ENCODE measurements around the gene CDKN2A.
A peak's percentile ranks its signal among the peaks of the same experiment; 100 is the strongest.
"Not testable (repeated sequence)": the region's sequence is repeated elsewhere in the genome, so short reads cannot be mapped to it uniquely, and the experiment has no call there.

CDKN2A gene

DNA sequence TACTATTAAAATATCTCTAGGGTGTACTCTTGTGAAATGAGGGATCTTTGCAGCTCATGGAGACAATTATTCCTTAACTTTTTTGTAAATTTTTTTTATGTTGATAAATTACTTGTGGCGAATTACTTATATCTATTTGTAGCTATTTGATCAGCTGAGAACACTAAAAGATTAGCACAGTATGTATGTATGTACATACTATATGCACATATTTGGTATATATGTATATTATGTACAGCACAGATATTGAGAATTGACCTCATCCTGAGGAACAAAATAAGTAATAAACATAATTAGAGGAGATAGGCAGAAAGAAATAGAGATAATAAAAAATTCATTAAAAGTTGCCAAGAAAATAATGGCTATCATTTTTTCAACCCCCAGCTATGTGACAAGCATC is 11.8 kb downstream of the CDKN2A start:
- no peak for DNase-seq

DNA sequence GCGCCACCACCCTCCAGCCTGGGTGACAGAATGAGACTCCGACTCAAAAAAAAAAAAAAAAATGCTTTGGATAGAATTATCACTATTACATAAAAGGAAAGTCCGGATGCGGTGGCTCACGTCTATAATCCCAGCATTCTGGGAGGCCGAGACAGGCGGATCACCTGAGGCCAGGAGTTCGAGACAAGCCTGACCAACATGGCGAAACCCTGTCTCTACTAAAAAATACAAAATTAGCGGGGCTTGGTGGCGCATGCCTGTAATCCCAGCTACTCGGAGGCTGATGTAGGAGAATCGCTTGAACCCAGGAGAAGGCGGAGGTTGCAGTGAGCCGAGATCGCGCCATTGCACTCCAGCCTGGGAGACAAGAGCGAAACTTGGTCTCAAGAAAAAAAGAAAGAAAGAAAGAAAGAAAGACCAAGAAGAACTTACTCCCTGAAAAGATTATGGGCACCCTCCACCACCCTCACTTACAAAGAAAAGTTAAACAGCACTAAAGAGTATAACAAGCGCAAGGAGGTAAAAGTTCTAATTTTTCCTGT is 17.8 kb downstream of the CDKN2A start:
- no peak for DNase-seq

DNA sequence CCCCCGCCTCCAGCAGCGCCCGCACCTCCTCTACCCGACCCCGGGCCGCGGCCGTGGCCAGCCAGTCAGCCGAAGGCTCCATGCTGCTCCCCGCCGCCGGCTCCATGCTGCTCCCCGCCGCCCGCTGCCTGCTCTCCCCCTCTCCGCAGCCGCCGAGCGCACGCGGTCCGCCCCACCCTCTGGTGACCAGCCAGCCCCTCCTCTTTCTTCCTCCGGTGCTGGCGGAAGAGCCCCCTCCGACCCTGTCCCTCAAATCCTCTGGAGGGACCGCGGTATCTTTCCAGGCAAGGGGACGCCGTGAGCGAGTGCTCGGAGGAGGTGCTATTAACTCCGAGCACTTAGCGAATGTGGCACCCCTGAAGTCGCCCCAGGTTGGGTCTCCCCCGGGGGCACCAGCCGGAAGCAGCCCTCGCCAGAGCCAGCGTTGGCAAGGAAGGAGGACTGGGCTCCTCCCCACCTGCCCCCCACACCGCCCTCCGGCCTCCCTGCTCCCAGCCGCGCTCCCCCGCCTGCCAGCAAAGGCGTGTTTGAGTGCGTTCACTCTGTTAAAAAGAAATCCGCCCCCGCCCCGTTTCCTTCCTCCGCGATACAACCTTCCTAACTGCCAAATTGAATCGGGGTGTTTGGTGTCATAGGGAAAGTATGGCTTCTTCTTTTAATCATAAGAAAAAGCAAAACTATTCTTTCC is 19.3 kb downstream of the CDKN2A start:
- DNase-seq: no peak

DNA sequence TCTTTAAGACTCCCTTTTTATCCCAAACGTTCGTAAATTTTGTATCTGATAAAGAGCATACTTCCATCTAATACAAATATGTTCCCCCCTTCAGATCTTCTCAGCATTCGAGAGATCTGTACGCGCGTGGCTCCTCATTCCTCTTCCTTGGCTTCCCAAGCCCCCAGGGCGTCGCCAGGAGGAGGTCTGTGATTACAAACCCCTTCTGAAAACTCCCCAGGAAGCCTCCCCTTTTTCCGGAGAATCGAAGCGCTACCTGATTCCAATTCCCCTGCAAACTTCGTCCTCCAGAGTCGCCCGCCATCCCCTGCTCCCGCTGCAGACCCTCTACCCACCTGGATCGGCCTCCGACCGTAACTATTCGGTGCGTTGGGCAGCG is 19.9 kb downstream of the CDKN2A start:
- DNase-seq: no peak

DNA sequence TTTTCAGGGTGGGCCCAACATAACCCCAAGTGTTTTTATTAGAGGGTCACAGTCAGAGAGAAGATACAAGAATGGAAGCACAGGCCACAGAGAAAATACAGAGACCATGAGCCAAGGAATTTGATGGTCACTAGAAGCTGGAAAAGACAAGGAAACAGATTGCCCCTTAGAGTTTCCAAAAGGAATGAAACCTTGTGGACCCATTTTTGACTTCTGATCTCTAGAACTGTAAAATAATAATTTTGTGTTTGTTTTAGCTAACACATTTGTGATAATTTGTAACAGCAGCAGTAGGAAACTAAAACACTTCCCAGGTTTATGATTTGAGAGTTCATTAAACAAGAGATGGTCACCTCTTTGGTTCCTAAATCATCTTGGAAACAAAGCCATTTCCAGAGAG is 21.8 kb downstream of the CDKN2A start:
- no peak for DNase-seq

DNA sequence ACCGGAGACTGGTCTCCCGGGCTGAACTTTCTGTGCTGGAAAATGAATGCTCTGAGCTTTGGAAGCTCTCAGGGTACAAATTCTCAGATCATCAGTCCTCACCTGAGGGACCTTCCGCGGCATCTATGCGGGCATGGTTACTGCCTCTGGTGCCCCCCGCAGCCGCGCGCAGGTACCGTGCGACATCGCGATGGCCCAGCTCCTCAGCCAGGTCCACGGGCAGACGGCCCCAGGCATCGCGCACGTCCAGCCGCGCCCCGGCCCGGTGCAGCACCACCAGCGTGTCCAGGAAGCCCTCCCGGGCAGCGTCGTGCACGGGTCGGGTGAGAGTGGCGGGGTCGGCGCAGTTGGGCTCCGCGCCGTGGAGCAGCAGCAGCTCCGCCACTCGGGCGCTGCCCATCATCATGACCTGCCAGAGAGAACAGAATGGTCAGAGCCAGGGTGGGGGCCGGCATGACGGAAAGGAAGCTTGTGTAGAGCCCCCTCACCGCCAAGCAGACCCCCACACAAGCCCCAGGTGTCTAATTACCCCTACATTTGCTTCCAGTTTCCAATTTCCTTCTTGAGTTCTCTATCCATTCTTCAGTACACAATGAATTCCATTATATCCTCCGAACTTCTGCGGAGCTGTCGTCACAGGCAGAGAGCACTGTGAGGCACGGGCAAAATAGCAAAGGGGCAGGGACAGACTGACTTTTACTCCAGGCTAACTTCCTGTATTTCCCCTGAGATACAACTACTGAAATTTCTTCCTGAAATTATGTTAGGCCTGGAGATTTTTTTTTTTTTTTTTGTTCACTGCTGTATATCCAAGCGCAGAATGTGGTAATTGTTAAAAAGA is 23.2 kb downstream of the CDKN2A start:
- no peak for DNase-seq

DNA sequence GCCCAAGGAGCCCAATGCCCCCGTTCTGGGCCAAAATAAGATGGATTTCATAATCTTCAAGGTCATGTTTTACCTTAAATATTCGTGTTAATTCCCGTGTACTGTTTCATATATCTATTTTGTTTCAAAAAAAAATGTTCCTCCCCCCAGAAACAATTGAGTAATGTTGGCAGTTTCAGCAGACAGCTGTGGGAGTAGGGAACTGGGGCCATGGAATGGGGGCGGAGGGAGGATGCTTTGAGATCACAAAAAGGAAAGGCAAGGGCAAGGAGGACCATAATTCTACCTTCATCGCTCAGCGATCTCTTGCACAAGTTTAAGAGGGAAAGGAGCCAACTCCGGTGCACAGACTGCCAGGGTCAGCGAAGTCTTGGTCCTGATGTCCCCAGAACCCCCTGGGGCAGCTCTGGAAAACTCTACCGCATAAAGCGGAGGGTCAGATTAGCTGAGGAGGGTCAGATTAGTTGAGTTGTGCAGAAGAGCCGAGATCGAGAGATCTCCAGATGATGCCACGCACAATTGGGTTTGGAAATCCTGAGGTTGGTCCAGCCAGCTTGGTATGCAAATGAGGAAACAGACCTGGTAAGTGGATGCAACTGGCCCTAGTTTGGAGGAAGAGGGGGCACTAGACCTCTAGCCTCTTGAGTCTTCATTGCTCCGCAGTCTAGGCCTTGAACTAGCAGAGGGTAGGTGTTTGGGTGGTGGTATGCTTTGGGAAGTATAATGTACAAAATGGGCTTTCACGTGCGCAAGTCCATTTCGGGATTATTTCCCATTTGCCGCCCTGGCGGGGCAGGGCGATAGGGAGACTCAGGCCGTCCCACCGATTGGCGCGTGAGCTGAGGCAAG is 24.0 kb downstream of the CDKN2A start:
- no peak for DNase-seq

DNA sequence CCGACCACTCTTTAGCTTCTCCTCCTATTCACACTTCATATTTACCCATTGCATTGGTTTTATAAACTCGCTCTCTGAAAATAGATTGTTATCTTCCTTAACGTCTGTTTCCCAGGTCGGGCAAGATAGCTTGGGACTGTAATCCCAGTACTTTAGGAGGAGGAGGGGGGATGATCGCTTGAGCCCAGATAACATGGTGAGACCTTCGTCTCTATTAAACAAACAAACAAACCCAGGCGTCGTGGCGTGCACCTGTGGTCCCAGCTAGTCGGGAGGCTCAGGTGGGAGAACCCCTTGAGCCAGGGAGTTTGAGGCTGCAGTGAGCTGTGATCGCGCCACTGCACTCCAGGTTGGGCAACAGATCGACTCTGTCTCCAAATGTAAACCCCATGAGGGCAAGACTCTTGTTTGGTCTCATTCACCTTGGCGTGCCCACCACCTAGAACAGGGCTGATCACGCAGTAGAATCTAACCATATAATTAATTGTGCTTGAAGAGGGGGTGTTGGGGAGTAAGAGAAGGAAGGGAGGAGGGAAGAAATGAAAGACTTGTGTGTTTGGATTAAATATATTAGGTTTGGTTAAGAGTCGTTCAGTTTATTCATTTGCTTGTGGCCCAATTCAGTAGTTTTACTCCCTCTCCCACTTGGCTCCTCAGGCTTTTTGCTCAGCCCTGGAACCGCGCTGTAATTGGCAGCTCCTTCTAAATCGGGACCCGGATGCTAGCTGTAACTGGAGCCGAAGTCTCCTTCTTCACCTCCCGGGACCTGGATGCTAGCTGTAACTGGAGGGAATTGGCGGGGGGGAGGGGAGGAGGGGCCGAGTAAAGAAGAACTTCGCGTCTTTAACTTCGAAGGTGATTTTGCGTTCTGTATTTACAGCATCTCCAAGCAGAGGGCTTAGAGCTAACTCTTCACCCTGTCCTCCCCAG is 24.9 kb downstream of the CDKN2A start:
- DNase-seq: no peak

DNA sequence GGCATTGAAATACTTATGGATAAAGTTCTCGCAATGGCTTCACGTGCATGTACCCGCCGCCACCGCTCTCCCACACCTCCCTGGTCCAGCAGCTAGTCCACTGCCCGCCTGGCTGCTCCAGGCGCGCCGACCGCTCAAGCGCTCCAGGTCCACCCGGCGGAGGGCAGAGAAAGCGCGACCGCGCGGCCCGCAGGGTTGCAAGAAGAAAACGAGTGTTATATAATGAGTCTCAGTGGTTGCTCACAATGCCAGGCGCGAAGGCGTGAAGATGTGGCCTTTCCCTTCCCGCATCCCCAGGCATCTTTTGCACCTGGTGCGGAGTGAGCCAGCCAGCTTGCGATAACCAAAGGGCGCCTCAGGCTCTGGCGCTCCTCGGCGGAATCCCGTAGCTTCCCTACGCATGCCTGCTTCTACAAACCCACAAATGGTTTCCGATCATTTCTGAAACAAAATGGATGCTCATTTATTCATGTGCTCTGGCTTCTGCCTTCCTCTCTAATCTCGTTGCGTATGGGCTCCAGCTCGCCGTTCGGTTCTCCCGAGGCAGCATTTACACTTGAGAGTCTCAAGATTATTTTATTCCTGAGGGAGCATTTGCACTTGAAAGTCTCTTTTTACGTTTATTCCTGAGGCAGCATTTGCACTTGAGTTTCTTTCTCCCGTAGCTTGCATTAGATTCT is 25.7 kb downstream of the CDKN2A start:
- peak; percentile 17 for DNase-seq

DNA sequence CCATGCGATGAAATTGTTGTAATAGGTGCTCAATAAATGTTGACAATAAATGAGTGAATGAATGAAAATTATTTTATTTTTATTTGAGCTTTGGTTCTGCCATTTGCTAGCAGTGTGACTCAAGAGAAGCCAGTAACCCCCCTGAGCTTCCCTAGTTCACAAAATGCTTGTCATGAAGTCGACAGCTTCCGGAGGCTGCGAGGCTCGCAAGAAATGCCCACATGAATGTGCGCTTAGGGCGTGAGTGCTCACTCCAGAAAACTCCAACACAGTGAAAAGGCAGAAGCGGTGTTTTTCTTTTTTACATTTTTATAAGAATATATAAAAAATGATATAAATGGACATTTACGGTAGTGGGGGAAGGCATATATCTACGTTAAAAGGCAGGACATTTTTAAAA is 26.5 kb downstream of the CDKN2A start:
- no peak for DNase-seq

DNA sequence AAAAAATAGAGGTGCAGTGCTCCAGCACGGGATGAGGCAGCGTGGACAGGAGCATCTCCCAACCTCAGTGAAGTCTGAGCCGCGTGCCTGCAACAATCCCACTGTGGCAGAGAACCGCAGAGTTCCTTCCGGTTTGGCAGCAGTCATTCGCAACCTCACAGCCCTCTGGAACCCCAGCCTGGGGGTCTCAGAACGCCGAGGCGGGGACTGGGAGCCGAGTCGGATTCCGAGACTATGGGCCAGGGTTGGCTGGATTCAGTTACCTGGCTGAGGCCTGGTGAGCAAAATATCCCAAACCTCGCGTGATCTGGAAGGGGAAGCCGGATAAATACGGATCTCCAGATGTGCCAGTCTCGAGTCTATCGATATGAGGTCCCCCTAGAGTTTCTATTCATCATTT is 27.0 kb downstream of the CDKN2A start:
- no peak for DNase-seq

DNA sequence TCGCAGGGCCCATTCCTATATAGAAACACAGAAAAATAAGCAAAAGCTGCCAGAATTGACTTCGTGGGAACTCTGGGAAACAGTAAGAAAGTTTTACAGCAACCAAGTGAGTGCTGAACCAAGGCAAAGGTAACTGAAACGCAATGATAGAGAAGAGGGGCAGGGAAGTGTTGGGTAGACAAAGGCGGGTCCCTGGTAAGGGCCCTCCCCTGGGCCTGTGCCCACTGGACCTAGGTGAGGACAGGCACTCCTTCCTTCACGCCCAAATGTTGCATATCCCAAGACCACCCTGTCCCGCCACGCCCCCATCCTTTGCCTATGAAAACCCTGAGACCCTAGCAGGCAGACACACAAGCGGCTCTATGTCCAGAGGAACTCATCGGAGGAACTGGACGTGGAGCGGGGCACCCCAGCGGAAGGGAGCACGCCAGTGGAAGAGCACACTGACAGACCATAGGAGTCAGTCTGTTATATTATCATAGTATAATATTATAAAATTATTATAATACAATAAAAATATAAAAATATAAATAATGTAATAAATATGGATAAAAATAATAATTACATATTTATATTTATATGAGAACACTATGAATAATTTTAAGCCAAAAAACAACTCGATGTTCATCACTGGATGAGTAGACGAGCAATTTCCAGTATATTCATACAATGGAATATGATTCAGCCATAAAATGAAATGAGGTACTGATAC is 27.9 kb downstream of the CDKN2A start:
- no peak for DNase-seq

DNA sequence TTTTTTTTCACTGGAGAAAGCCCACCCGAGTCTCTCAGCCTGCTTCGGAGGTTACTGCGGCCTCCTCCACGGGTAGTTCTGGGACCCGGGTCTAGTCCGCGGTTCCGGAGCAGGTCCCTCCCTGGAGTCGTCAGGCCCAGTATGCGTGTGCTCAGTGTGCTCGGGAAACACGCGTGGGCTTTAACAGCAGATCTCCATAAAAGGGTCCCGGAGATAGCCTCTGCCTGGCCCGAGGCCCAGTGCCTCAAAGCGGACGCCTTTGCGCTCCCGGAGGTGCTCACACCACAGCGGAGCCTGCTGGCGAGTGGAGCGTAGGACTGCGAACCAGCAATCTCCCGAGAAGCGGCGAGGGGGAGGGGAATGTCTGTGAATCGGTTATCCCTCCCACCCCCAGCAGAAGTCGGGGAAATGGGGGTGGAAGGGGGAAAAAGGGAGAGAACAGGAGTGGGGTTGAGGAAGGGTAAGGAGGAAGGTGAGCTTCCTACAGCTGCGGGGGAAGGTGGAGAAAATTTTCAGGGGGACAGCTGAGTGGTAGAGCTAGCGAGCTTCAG is 28.7 kb downstream of the CDKN2A start:
- peak; percentile 74 for DNase-seq

DNA sequence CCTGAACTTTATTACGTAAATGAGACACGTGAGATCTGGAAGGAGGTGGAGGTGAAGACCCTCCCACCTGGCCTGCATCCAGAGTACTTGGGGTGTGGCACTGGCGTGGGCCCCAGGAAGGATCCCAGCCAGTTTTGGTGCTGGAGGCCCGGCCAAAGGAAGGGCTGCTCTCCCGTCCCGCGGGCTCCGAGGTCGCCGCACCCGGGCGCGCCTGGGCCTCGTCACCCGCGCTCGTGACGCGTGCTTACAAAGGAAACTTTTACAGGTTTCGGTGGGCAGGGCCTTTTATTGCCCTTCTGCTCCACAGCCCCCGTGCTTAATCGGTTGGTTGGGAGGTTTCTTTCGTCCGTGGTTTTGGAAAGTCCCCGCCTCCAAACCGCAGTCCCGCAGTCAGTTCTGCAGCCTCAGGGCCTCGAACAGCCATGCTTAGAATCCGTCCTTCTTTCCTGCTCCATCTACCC is 29.2 kb downstream of the CDKN2A start:
- DNase-seq: no peak

DNA sequence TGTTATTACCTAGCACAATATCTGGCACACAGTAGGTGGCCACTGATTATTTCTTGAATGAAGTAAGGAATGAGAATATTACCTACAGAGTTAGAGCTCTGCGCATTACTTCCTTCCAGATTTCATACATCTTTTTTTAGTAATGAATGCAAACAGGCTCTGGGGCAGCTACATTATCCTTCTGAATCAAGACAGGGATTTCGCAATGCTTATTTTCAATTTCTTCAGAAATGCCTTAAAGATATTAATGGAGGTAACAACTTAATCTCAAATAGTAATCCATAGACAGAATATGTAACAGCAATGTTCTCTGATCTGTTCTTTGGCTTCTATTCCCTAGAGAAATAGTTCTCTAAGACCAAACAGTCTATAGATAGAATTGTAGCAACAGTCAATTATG is 32.6 kb downstream of the CDKN2A start:
- no peak for DNase-seq

DNA sequence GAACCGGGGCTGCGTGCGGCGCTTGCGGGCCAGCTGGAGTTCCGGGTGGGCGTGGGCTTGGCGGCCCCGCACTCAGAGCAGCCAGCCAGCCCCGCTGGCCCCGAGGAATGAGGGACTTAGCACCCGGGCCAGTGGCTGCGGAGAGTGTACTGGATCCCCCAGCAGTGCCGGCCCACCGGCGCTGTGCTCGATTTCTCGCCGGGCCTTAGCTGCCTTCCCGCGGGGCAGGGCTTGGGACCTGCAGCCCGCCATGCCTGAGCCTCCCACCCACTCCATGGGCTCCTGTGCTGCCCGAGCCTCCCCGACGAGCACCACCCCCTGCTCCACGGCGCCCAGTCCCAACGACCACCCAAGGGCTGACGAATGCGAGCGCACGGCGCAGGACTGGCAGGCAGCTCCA is 34.9 kb downstream of the CDKN2A start:
- DNase-seq: not testable (repeated sequence)

DNA sequence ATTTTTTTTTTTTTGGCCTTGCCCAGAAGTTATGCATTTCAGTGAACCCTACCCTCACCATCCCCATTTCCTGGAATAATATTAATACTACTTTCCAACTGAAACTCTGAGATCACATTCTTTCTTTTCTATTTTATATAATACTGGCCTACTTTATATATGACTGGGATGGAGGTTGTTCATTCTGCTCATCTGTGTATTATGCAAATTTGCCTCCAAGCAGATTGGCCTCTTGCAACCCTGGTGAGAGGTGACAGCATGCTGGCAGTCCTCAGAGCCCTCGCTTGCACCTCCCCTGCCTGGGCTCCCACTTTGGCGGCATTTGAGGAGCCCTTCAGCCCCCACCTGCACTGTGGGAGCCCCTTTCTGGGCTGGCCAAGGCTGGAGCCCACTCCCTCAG is 35.4 kb downstream of the CDKN2A start:
- no peak for DNase-seq

DNA sequence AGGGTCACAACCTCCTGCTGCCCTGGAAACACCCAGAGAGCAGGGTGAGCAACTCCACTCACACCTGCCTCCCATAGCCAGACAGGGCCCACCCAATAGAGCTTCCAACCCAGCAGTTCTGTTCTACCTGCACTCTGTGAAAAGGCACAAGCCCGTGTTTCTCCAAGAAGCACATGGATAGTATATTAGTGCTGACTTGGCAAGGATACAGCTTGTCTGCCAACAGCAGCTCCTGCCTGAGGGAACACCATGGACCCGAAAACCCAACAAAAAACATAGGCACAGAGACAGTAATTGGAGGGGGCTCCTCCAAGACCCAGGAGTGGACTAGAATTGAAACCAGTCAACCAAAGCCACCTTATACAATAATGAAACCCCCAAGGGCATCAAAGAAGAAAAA is 48.6 kb downstream of the CDKN2A start:
- DNase-seq: no peak

DNA sequence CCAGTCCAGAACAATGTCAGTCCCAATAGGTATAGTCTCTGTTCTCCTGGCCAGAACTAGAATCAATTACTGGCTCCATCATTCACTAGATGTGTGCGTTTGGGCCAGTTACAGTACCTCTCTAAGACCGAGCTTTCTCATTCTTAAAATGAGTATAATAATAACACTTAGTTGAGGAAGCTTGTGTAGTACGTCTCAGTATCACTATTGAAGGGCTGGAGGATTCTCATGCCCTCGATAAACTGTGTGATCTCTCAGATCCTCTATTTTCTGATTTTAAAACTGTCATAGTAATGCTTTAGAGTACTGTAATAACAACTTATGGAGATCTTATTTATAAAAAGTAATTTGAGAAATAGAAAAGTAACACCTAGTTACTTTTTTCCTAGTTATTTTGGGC is 50.7 kb downstream of the CDKN2A start:
- no peak for DNase-seq

DNA sequence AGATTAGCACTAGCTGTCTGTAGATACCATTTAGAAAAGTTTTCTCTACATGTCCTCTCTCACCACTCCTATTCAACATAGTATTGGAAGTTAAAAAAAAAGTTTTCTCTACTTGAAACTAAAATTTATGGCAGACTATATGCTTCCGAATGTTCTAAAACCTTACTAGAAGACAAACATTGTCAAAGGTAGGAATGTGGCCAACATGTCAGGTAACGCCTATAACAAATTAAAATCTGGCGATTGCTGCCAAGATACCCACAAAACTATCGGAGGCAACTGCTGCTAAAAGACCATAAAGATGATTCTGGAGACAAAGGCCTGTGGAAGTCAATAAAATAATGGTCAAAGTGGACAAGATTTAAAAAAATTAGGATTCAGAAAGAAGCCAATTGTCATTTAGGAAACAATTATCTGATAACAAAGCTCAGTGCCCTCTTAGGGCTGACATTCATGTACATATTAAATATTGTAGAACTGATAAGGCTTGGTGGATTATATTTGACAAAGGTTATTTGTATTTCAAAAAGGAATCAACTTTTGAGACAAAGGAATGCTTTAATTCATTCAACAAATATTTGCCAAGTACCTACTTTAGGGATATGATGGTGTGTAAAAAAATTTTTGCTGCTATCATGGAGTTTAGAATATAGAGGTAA is 52.7 kb downstream of the CDKN2A start:
- no peak for DNase-seq

Data from fibroblast of skin of abdomen (primary cell).